ENCODE data around the gene NEURL1B. TPM values are rescaled to one million over a fixed set of nuclear protein-coding genes. Genes with fewer than 3 reads are reported as not detected.

The NEURL1B gene
- polyA plus RNA-seq, 1 of the 3 experiments (the other 2 are of a cell fraction) = 2.8 TPM

GRCh38 chr5:172635038-172635437, 6.0 kb upstream of the NEURL1B start:
- Histone ChIP-seq H3K4me3 (ENCODE audit: low read depth in 2 of 2, low read length in 1 of 2) (no peak overlapping the region), H2AFZ (ENCODE audit: low read depth) (no peak overlapping the region), H3K27ac (ENCODE audit: low read depth in 2 of 2, low read length in 1 of 2) (no peak overlapping the region), H3K79me2 (ENCODE audit: insufficient read depth) (no peaks in the 10 kb centered on the region), H3K4me1 (ENCODE audit: control insufficient read depth in 1 of 2, insufficient read depth in 2 of 2, low read depth in 1 of 2, low read length in 1 of 2) (peaks cover 0 to 3% of the 10 kb centered on the region in 2 experiments; a peak in 1 of 4 replicates), H3K36me3 (replicated peaks in 1 of 2; ENCODE audit: control insufficient read depth in 1 of 2, insufficient read depth in 2 of 2, low read length in 1 of 2) (no peaks in the 10 kb centered on the region), H3F3A (replicated peaks; ENCODE audit: insufficient read depth) (no peaks in the 10 kb centered on the region), H3K9ac (no peak overlapping the region), H3K9me3 (no peaks in the 10 kb centered on the region), H3K4me2 (no peak overlapping the region), H3K9me2 (no peaks in the 10 kb centered on the region), H3K27me3 (ENCODE audit: insufficient read depth) (0 out of 2 replicates have a peak, but pooled peaks cover 3% of the 10 kb centered on the region), H4K20me1 (ENCODE audit: insufficient read depth) (no peaks in the 10 kb centered on the region)
- CTCF ChIA-PET = interaction anchor here (0.7 to 1.5 kb wide), 2 partner anchors 62 to 65 kb away, joined by 3 to 4 read pairs; no protein-coding TSS in a partner anchor
- TF ChIP-seq CTCF (IDR thresholded peaks at IDR 0.05) (no peak), MXI1 (IDR thresholded peaks at IDR 0.05; ENCODE audit: low read depth, low read length) (no peak), FOXM1 (IDR thresholded peaks at IDR 0.05; ENCODE audit: low read depth) (no peak), EP300 (IDR thresholded peaks at IDR 0.05; ENCODE audit: borderline replicate concordance in 1 of 2, low read depth in 1 of 2, low read length in 1 of 2) (no peak), SMC3 (IDR thresholded peaks at IDR 0.05; ENCODE audit: low read depth, low read length) (no peak), GATA2 (CRISPR knock-in tag; IDR thresholded peaks at IDR 0.05) (no peak), ELF1 (IDR thresholded peaks at IDR 0.05) (no peak), FOXJ3 (CRISPR knock-in tag; IDR thresholded peaks at IDR 0.05) (no peak), RFX5 (IDR thresholded peaks at IDR 0.05; ENCODE audit: low read length) (no peak), RXRA (IDR thresholded peaks at IDR 0.05; ENCODE audit: borderline replicate concordance, low read depth) (no peak), POLR2AphosphoS5 (IDR thresholded peaks at IDR 0.05; ENCODE audit: low read depth, low read length) (no peak), TAF1 (IDR thresholded peaks at IDR 0.05; ENCODE audit: borderline replicate concordance, low read depth, low read length) (no peak), MAX (IDR thresholded peaks at IDR 0.05; ENCODE audit: low read depth) (no peak), RCOR1 (IDR thresholded peaks at IDR 0.05; ENCODE audit: low read length) (no peak), USF2 (IDR thresholded peaks at IDR 0.05; ENCODE audit: borderline replicate concordance, low read depth, low read length) (no peak), YY1 (IDR thresholded peaks at IDR 0.05; ENCODE audit: low read depth) (no peak), TCF12 (IDR thresholded peaks at IDR 0.05) (no peak)
- POLR2A ChIA-PET = no interaction called here
- no peak for DNase-seq
- 87% methylated on average over 11 of the region's 12 CpGs for WGBS (ENCODE audit: low lambda C conversion rate)
